SU-DHL-6 (cell line): ENCODE measurements around the gene KRT25.

Source experiments
- H2AFZ ChIP-seq: fragments of 200-600 bp; sonication (generic); 2 replicates; pipeline ENCODE4 v1.6.1; 2014; ENCODE audit warnings: low read depth, mild to moderate bottlenecking, moderate library complexity, mixed read lengths, antibody characterized with exemption, low read length; ENCODE audit not compliant: severe bottlenecking
- H3F3A ChIP-seq: fragments of 200-600 bp; shearing (Covaris generic); 2 replicates; pipeline ENCODE4 v1.6.0; 2016; ENCODE audit warnings: antibody characterized with exemption, mild to moderate bottlenecking; ENCODE audit not compliant: insufficient read depth
- H3K27ac ChIP-seq: fragments of 200-600 bp; sonication (generic); 2 replicates; pipeline ENCODE4 v1.5.1; 2016; ENCODE audit warnings: low read depth, mild to moderate bottlenecking, low read length, moderate library complexity, mixed read lengths
- H3K27me3 ChIP-seq: fragments of 200-600 bp; sonication (generic), shearing (Covaris generic); 2 replicates; pipeline ENCODE4 v1.6.0; 2014; ENCODE audit warnings: mild to moderate bottlenecking, low read length
- H3K36me3 ChIP-seq: fragments of 200-600 bp; sonication (generic); 2 replicates; pipeline ENCODE4 v1.6.1; 2014; ENCODE audit warnings: mild to moderate bottlenecking, low read length, mixed read lengths
- H3K4me2 ChIP-seq: fragments of 300-600, 200-600 bp; shearing (Covaris generic), sonication (generic); 2 replicates; pipeline ENCODE4 v1.6.0; 2014; ENCODE audit warnings: low read length, low read depth, mild to moderate bottlenecking; ENCODE audit not compliant: poor library complexity, severe bottlenecking
- H3K4me3 ChIP-seq: fragments of 200-600 bp; sonication (generic); 2 replicates; pipeline ENCODE4 v1.5.1; 2014; ENCODE audit warnings: antibody characterized with exemption, low read length, mild to moderate bottlenecking, mixed read lengths; ENCODE audit not compliant: insufficient read depth, poor library complexity, severe bottlenecking
- H3K79me2 ChIP-seq: fragments of 200-600 bp; sonication (generic); 2 replicates; pipeline ENCODE4 v1.6.1; 2014; ENCODE audit warnings: mild to moderate bottlenecking, low read length, moderate library complexity; ENCODE audit not compliant: insufficient read depth
- H3K9ac ChIP-seq: fragments of 200-600 bp; sonication (generic); 2 replicates; pipeline ENCODE4 v1.7.0; 2014; ENCODE audit warnings: mild to moderate bottlenecking, low read length
- H3K9me2 ChIP-seq: fragments of 200-600 bp; sonication (generic); replicated peaks from 2 replicates; pipeline ENCODE4 v1.6.1; 2014; ENCODE audit warnings: low read length; ENCODE audit not compliant: insufficient read depth
- H3K9me3 ChIP-seq: fragments of 200-600 bp; sonication (generic); 2 replicates; pipeline ENCODE4 v1.6.1; 2014; ENCODE audit warnings: low read length, mixed read lengths; ENCODE audit not compliant: insufficient read depth
- H4K20me1 ChIP-seq: fragments of 200-600 bp; sonication (generic); 2 replicates; pipeline ENCODE4 v1.6.1; 2014; ENCODE audit warnings: low read depth, mild to moderate bottlenecking, antibody characterized with exemption, low read length, moderate library complexity, mixed read lengths
- EZH2phosphoT487 ChIP-seq: fragments of 200-600 bp; sonication (generic), shearing (Covaris generic); conservative IDR thresholded peaks from 2 replicates; pipeline ENCODE4 v1.6.1; 2018; ENCODE audit warnings: mild to moderate bottlenecking, antibody characterized with exemption, low read length, moderate library complexity, mixed read lengths
- TF ChIP-seq, protein P1 (sequence below): fragments of 200-600 bp; sonication (generic); IDR thresholded peaks from one replicate; pipeline ENCODE4 v1.5.1; 2017; ENCODE audit warnings: antibody characterized with exemption, mild to moderate bottlenecking, low read length, moderate library complexity; ENCODE audit not compliant: insufficient read depth, poor library complexity, severe bottlenecking

KRT25 gene, protein sequence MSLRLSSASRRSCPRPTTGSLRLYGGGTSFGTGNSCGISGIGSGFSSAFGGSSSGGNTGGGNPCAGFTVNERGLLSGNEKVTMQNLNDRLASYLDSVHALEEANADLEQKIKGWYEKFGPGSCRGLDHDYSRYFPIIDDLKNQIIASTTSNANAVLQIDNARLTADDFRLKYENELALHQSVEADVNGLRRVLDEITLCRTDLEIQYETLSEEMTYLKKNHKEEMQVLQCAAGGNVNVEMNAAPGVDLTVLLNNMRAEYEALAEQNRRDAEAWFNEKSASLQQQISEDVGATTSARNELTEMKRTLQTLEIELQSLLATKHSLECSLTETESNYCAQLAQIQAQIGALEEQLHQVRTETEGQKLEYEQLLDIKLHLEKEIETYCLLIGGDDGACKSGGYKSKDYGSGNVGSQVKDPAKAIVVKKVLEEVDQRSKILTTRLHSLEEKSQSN

DNA sequence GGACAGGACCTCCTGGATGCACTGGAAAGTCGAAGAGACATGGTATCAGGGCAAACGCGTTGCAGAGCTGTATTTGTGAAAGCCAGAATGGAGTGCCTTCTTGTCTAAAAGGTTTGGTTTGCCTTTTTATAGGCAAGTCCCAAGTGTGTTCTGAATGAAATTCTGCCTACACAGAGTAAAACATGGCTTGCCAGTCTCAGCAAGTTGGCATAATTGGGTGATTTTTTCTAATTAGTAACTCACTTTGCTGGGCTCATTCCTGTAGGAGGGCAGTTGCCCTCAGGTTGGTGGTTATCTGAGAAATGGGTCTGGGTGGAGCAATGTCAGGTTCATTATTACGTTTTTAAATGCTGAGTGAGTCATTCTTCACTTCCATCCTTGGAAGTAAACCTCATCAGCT is at the start of gene KRT25:
KRT25 (minus strand) TSS at position 101 of the 400 bp plus-strand sequence; CDS start at position 41, 60 bp downstream.
- TF ChIP-seq, protein P1, sequence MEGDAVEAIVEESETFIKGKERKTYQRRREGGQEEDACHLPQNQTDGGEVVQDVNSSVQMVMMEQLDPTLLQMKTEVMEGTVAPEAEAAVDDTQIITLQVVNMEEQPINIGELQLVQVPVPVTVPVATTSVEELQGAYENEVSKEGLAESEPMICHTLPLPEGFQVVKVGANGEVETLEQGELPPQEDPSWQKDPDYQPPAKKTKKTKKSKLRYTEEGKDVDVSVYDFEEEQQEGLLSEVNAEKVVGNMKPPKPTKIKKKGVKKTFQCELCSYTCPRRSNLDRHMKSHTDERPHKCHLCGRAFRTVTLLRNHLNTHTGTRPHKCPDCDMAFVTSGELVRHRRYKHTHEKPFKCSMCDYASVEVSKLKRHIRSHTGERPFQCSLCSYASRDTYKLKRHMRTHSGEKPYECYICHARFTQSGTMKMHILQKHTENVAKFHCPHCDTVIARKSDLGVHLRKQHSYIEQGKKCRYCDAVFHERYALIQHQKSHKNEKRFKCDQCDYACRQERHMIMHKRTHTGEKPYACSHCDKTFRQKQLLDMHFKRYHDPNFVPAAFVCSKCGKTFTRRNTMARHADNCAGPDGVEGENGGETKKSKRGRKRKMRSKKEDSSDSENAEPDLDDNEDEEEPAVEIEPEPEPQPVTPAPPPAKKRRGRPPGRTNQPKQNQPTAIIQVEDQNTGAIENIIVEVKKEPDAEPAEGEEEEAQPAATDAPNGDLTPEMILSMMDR = no peak
- TF ChIP-seq EZH2phosphoT487 = no peak
- Histone ChIP-seq H3K27ac (no peak within 1 kb of the TSS), H3K9ac (no peak within 1 kb of the TSS), H4K20me1 (no peaks in the 10 kb centered on the region), H3K4me2 (no peak within 1 kb of the TSS), H3K9me3 (peaks cover 6% of the 10 kb centered on the region; the same call in 1 of the 2 replicates), H3K79me2 (no peaks in the 10 kb centered on the region), H3K4me3 (no peak within 1 kb of the TSS), H3K9me2 (no peaks in the 10 kb centered on the region), H3K27me3 (no peaks in the 10 kb centered on the region; the same call in 1 of the 2 replicates), H3F3A (no peaks in the 10 kb centered on the region), H3K36me3 (no peaks in the 10 kb centered on the region), H2AFZ (no peak within 1 kb of the TSS)

DNA sequence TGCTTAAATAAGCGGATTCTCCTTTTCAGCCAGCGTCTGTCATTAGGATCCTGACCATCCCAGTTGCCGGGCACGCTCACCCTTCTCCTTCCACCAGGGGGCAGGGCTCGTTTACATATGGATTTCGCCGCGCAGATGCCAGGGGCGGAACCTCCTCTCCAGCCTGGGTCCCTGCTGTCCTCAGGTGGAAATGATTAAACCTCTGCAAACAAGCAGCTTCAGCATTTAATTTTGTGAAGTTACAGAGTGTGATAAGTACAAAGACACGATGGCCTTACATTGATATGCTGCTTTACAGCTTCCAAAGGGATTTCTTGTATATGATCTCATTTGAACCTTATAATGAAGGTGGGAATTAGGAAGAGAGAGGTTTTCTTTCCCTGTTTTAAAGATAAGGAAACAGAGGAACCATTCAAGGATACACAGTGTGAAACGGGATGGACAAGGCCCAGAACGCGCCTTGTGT is 48.5 kb upstream of the KRT25 start:
- Histone ChIP-seq H3K9me3 (no peaks in the 10 kb centered on the region), H3K27me3 (no peaks in the 10 kb centered on the region), H3K4me2 (no peak overlapping the region), H3K79me2 (no peaks in the 10 kb centered on the region), H3K9me2 (no peaks in the 10 kb centered on the region), H4K20me1 (no peaks in the 10 kb centered on the region), H3K36me3 (no peaks in the 10 kb centered on the region), H3F3A (no peaks in the 10 kb centered on the region), H3K27ac (no peak overlapping the region), H3K4me3 (no peak overlapping the region), H3K9ac (no peak overlapping the region), H2AFZ (no peak overlapping the region)
- TF ChIP-seq, protein P1 = peak; percentile 86
- TF ChIP-seq EZH2phosphoT487 = no peak

DNA sequence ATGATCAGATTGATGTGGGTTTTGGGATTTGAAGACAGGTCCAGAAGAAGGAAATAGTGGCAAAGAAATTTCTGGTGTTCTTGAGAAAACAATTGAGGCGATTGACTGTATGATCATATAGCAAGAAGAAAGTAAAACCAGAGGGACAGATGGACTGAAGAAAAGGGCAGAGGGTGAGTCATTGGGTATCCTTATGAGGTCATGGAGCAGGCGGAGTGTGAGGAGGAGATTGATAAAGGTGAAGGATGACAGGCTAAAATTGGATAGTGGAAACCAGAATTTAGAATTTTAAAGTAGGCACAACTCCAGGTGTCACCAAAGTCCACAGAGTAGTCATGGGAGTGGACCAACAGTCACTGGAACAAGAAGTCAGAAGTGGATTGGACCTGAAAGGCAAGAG is 46.0 kb upstream of the KRT25 start:
- no peak overlapping the region for H2AFZ ChIP-seq
- H3K4me3 ChIP-seq = no peak overlapping the region
- H3K27ac ChIP-seq = no peak overlapping the region
- H3F3A ChIP-seq = no peaks in the 10 kb centered on the region
- no peaks in the 10 kb centered on the region for H3K36me3 ChIP-seq
- no peaks in the 10 kb centered on the region for H3K9me3 ChIP-seq
- H4K20me1 ChIP-seq = no peaks in the 10 kb centered on the region
- no peak overlapping the region for H3K4me2 ChIP-seq
- no peaks in the 10 kb centered on the region for H3K9me2 ChIP-seq
- TF ChIP-seq, protein P1 = no peak
- TF ChIP-seq EZH2phosphoT487 = no peak
- no peak overlapping the region for H3K9ac ChIP-seq
- no peaks in the 10 kb centered on the region for H3K79me2 ChIP-seq
- no peaks in the 10 kb centered on the region for H3K27me3 ChIP-seq
